ENCODE measurements around the gene DENND1A. TPM values are rescaled to one million over a fixed set of nuclear protein-coding genes. Genes with fewer than 3 reads are reported as not detected.

Gene DENND1A
- total RNA-seq, 1 experiment from 2014 or later, result 29.7 TPM

DNA sequence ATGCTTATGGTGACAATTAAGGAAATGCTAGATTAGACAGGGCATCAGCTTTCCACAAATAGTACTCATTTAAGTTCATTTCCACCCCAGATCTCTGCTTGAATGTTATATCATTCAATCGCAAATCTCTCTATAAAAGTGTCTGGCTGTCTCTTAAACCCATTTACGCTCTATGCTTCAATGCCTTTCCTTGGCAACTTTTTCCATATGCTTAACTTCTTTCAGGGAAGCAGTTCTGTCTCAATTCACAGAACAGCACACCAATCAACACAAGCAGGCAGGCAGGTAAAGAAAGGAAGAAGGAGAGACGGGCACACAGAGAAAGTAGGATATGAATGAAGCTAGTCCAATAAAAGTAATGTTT, 243.1 kb downstream of the DENND1A start:
- POLR2A ChIA-PET (ENCODE audit: unreplicated experiment), result no interaction called here
- no peaks in the 10 kb centered on the region for H3K36me3 ChIP-seq (ENCODE audit: low read depth, low read length)
- H4K20me1 ChIP-seq (ENCODE audit: low read length), result 0 out of 2 replicates have a peak, but pooled peaks cover 5% of the 10 kb centered on the region
- ATAC-seq (peak; percentile 26), DNase-seq (no peak)
- BruUV-seq (replicated peaks), result no TSS peak
- no peaks in the 10 kb centered on the region for H3K9me2 ChIP-seq (replicated peaks; ENCODE audit: low read length)
- H3F3A ChIP-seq (ENCODE audit: low read length, unreplicated experiment), result no peaks in the 10 kb centered on the region
- H3K27me3 ChIP-seq (ENCODE audit: low read length), result no peaks in the 10 kb centered on the region
- H3K27ac ChIP-seq (ENCODE audit: low read length), result peak overlapping the region; percentile 31
- peak overlapping the region; percentile 66 for H3K4me2 ChIP-seq (ENCODE audit: low read length)
- H3K9ac ChIP-seq (ENCODE audit: low read length), result no peak overlapping the region
- peak overlapping the region; percentile 26; the same call in 1 of the 2 replicates for H3K4me3 ChIP-seq (ENCODE audit: low read length)
- peaks cover 18% of the 10 kb centered on the region for H3K4me1 ChIP-seq (ENCODE audit: insufficient read depth, low read length)
- intact Hi-C loops (cut with micrococcal nuclease), result no loop called here
- CTCF ChIA-PET, result no interaction called here
- H2AFZ ChIP-seq (ENCODE audit: low read length), result no peak overlapping the region
- TF ChIP-seq EZH2 (IDR thresholded peaks at IDR 0.05; ENCODE audit: low read length, unreplicated experiment), result no peak
- TF ChIP-seq, protein P1, sequence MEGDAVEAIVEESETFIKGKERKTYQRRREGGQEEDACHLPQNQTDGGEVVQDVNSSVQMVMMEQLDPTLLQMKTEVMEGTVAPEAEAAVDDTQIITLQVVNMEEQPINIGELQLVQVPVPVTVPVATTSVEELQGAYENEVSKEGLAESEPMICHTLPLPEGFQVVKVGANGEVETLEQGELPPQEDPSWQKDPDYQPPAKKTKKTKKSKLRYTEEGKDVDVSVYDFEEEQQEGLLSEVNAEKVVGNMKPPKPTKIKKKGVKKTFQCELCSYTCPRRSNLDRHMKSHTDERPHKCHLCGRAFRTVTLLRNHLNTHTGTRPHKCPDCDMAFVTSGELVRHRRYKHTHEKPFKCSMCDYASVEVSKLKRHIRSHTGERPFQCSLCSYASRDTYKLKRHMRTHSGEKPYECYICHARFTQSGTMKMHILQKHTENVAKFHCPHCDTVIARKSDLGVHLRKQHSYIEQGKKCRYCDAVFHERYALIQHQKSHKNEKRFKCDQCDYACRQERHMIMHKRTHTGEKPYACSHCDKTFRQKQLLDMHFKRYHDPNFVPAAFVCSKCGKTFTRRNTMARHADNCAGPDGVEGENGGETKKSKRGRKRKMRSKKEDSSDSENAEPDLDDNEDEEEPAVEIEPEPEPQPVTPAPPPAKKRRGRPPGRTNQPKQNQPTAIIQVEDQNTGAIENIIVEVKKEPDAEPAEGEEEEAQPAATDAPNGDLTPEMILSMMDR (conservative IDR thresholded peaks at IDR 0.05; ENCODE audit: low read depth, low read length), result no peak
- no peak for TF ChIP-seq EZH2phosphoT487 (IDR thresholded peaks at IDR 0.05; ENCODE audit: borderline replicate concordance, low read length)
- no peaks in the 10 kb centered on the region for H3K9me3 ChIP-seq (ENCODE audit: low read length)
- no peaks in the 10 kb centered on the region for H3K79me2 ChIP-seq (ENCODE audit: low read length)

DNA sequence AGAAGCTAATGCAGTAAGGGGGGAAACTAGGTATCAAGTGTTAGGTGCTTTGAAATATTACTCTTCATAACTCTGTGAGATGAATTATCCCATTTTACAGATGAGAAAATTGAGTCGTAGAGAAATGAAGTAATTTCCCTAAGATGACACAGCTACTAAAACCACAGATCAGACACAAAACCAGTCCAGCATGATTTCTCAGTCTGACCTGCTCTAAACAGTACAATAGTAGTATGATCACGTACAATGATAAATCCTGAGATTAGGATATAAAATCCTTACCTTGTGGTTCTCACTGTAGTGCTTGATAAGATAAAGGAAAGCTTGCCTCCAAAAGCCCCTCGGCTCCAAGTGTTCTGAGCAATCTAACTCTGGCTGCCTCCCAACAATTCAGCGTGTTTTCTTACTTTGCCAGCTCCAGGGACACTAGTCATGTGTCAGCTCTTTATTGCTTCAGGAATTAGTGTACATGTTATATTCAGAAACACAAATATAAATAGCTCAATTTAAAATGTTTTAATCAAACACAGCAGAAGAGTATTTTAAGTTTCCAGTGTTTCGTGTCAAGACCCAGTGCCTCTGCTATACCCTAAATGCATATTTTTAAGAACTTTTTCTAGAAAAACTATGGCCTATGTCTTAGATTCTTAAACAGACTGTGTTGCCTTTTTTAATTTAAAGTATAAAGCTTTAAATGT, 243.6 kb downstream of the DENND1A start:
- no peaks in the 10 kb centered on the region for H3K9me3 ChIP-seq (ENCODE audit: low read length)
- H3K27ac ChIP-seq (ENCODE audit: low read length), result peak overlapping the region; percentile 31
- peak overlapping the region; percentile 66 for H3K4me2 ChIP-seq (ENCODE audit: low read length)
- no peak for TF ChIP-seq EZH2phosphoT487 (IDR thresholded peaks at IDR 0.05; ENCODE audit: borderline replicate concordance, low read length)
- TF ChIP-seq EZH2 (IDR thresholded peaks at IDR 0.05; ENCODE audit: low read length, unreplicated experiment), result no peak
- TF ChIP-seq, protein P1 (conservative IDR thresholded peaks at IDR 0.05; ENCODE audit: low read depth, low read length), result no peak
- H3K9ac ChIP-seq (ENCODE audit: low read length), result no peak overlapping the region
- no TSS peak for BruUV-seq (replicated peaks)
- peak; percentile 42 for ATAC-seq
- H3K4me3 ChIP-seq (ENCODE audit: low read length), result no peak overlapping the region
- no peak overlapping the region for H2AFZ ChIP-seq (ENCODE audit: low read length)
- H3K79me2 ChIP-seq (ENCODE audit: low read length), result no peaks in the 10 kb centered on the region
- 0 out of 2 replicates have a peak, but pooled peaks cover 5% of the 10 kb centered on the region for H4K20me1 ChIP-seq (ENCODE audit: low read length)
- no peaks in the 10 kb centered on the region for H3K36me3 ChIP-seq (ENCODE audit: low read depth, low read length)
- no peaks in the 10 kb centered on the region for H3K27me3 ChIP-seq (ENCODE audit: low read length)
- peak; percentile 59 for DNase-seq
- H3K4me1 ChIP-seq (ENCODE audit: insufficient read depth, low read length), result peaks cover 18% of the 10 kb centered on the region
- no peaks in the 10 kb centered on the region for H3K9me2 ChIP-seq (replicated peaks; ENCODE audit: low read length)
- CTCF ChIA-PET, result no interaction called here
- H3F3A ChIP-seq (ENCODE audit: low read length, unreplicated experiment), result no peaks in the 10 kb centered on the region
- POLR2A ChIA-PET (ENCODE audit: unreplicated experiment), result no interaction called here
- intact Hi-C loops (cut with micrococcal nuclease), result no loop called here

DNA sequence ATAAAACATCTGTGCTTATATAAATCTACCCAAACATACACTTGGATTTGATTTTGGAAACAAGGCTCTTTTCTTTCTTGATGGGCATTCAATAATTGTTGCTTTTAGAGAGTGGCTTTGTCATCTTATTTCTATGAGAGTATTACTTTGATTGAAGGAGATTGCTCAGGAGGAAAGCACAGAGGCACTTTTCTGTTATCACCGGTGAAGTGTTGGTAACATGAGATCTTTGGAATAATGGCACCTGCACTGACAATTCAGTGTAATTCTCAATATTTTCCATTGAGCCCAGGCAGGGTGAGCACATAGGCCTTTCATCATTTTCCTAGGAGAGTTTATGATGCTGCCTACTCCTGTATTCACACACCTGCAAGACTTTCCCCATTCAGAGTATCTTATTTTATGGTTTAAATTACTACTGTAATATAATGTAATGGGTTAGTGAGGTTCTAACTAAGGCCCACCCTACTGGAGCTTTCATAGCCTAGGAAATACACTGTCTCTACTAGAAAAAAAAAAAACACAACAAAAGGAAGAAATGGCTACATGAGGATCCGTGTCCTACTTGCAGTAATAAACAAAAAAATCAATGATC, 244.3 kb downstream of the DENND1A start:
- DNase-seq, result no peak
- TF ChIP-seq EZH2phosphoT487 (IDR thresholded peaks at IDR 0.05; ENCODE audit: borderline replicate concordance, low read length) (no peak), EZH2 (IDR thresholded peaks at IDR 0.05; ENCODE audit: low read length, unreplicated experiment) (no peak)
- TF ChIP-seq, protein P1 (conservative IDR thresholded peaks at IDR 0.05; ENCODE audit: low read depth, low read length), result no peak
- intact Hi-C loops (cut with micrococcal nuclease), result no loop called here

More for the DNA sequence above, 244.3 kb downstream of the DENND1A start:
- Histone ChIP-seq H3F3A (ENCODE audit: low read length, unreplicated experiment) (no peaks in the 10 kb centered on the region), H3K9me3 (ENCODE audit: low read length) (no peaks in the 10 kb centered on the region), H3K27me3 (ENCODE audit: low read length) (no peaks in the 10 kb centered on the region), H2AFZ (ENCODE audit: low read length) (no peak overlapping the region), H4K20me1 (ENCODE audit: low read length) (0 out of 2 replicates have a peak, but pooled peaks cover 5% of the 10 kb centered on the region), H3K4me3 (ENCODE audit: low read length) (no peak overlapping the region), H3K36me3 (ENCODE audit: low read depth, low read length) (no peaks in the 10 kb centered on the region), H3K79me2 (ENCODE audit: low read length) (no peaks in the 10 kb centered on the region), H3K9me2 (replicated peaks; ENCODE audit: low read length) (no peaks in the 10 kb centered on the region), H3K4me2 (ENCODE audit: low read length) (no peak overlapping the region), H3K4me1 (ENCODE audit: insufficient read depth, low read length) (peaks cover 18% of the 10 kb centered on the region), H3K9ac (ENCODE audit: low read length) (no peak overlapping the region), H3K27ac (ENCODE audit: low read length) (no peak overlapping the region)
- ChIA-PET POLR2A (ENCODE audit: unreplicated experiment) (no interaction called here), CTCF (no interaction called here)
- no peak for ATAC-seq
- no TSS peak for BruUV-seq (replicated peaks)

Measured in PC-3 (cell line).